ENCODE measurements around the gene OCA2. TPM values are rescaled to one million over a fixed set of nuclear protein-coding genes. Genes with fewer than 3 reads are reported as not detected.

OCA2 gene
- total RNA-seq, 1 experiment from 2014 or later: 0.13 TPM

DNA sequence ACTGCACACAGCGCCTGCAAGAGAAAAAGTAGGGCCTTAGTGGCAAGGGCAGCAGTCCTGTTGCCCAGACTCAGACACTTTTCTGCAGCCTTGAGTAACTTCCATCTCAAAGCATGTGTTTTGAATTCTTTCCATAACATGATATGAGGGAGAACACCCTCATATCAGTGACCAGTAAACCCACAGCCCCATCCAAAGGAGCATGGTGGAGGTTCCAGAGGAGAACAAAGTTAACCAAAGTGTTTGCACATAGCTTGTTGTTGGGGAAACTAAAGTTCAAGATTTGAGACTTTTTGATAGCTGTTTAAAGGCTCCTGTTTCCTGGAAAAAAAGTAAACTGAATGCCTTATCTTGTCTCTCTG lies 74.2 kb downstream of the OCA2 start:
- BruUV-seq (replicated peaks): no TSS peak
- POLR2A ChIA-PET: no interaction called here
- CTCF ChIA-PET: no interaction called here
- no peak for ATAC-seq
- Histone ChIP-seq H3K9me3 (ENCODE audit: control insufficient read depth, insufficient read depth, low read depth, low read length) (no peaks in the 10 kb centered on the region), H3K27me3 (ENCODE audit: control insufficient read depth, insufficient read depth, low read length) (no peaks in the 10 kb centered on the region), H3K4me3 (ENCODE audit: low read depth in 2 of 2, low read length in 2 of 2) (no peak overlapping the region), H3K4me1 (ENCODE audit: control insufficient read depth, insufficient read depth, low read length) (no peaks in the 10 kb centered on the region), H3K27ac (ENCODE audit: low read length) (no peak overlapping the region), H3K36me3 (ENCODE audit: control insufficient read depth, insufficient read depth, low read length) (no peaks in the 10 kb centered on the region)
- in situ Hi-C loops (cut with HindIII; ENCODE audit: low pct_unique_long_range_greater_than_20kb, low sequenced_read_pairs): no loop called here
- intact Hi-C loops (cut with micrococcal nuclease; ENCODE audit: unreplicated experiment): no loop called here
- no peak for DNase-seq (ENCODE audit: low read depth, low spot score)
- TF ChIP-seq SIN3A (IDR thresholded peaks at IDR 0.05; ENCODE audit: borderline replicate concordance, insufficient read depth, low read depth, low read length) (no peak), REST (IDR thresholded peaks at IDR 0.05; ENCODE audit: insufficient read depth in 1 of 2, low read depth in 2 of 2, low read length in 1 of 2) (no peak), CTCF (IDR thresholded peaks at IDR 0.05) (no peak)

DNA sequence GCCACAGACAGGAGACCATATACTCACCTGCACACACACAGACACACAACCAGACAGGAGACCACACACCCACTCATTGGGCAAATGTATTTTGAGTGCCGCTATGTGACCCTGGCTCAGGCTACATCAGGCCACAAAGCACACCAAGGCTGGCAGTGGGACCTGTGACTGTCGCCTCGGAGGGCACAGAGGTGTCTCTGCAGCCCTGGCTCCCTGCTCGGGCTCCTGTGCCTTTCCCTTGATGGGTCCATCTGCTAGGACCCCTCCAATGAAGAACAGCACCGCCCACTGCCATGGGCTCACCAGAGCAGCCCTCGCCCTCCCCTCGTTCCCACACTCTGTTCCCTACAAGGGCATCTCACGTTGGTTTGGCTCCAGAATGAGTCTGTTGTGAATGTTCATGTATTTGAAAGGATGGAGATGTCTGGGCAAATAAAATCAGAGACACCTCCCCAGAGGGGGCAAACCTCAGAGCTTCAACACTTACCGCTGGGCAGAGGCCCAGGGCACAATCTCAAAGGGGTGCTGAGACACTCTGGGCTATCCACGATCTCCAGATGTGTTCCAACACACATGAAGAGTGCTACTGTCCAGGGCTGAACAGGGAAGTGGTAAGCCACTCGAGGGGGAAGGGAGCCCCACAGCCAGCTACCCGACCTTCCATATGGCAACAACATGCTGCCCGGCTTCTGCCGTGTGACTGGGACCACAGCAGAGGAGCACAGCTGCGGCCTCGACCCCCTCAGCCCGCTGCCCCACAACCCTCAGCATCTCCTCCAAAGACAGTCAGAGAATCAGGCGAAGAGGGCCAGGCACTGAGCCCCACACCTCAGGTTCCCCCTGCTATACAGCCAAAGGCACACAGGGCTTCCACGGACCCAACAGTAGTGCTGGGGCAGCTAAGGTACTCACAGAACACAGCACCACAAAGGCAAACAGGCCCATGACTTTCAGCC lies 74.9 kb downstream of the OCA2 start:
- ChIA-PET CTCF (no interaction called here), POLR2A (no interaction called here)
- Histone ChIP-seq H3K4me3 (ENCODE audit: low read depth in 2 of 2, low read length in 2 of 2) (no peak overlapping the region), H3K9me3 (ENCODE audit: control insufficient read depth, insufficient read depth, low read depth, low read length) (no peaks in the 10 kb centered on the region), H3K27me3 (ENCODE audit: control insufficient read depth, insufficient read depth, low read length) (no peaks in the 10 kb centered on the region), H3K36me3 (ENCODE audit: control insufficient read depth, insufficient read depth, low read length) (no peaks in the 10 kb centered on the region), H3K4me1 (ENCODE audit: control insufficient read depth, insufficient read depth, low read length) (no peaks in the 10 kb centered on the region), H3K27ac (ENCODE audit: low read length) (no peak overlapping the region)
- DNase-seq (ENCODE audit: low read depth, low spot score) (no peak), ATAC-seq (no peak)
- TF ChIP-seq SIN3A (IDR thresholded peaks at IDR 0.05; ENCODE audit: borderline replicate concordance, insufficient read depth, low read depth, low read length) (no peak), REST (IDR thresholded peaks at IDR 0.05; ENCODE audit: insufficient read depth in 1 of 2, low read depth in 2 of 2, low read length in 1 of 2) (no peak), CTCF (IDR thresholded peaks at IDR 0.05) (no peak), TCF7L2 (IDR thresholded peaks at IDR 0.05; ENCODE audit: low read depth, low read length) (no peak), POLR2AphosphoS5 (IDR thresholded peaks at IDR 0.05; ENCODE audit: low read depth, low read length) (no peak)
- intact Hi-C loops (cut with micrococcal nuclease; ENCODE audit: unreplicated experiment) (no loop called here), in situ Hi-C loops (cut with HindIII; ENCODE audit: low pct_unique_long_range_greater_than_20kb, low sequenced_read_pairs) (no loop called here)
- BruUV-seq (replicated peaks): no TSS peak

Measured in Panc1 (cell line).